ENCODE results near the gene CWF19L2.

- no peak for TF ChIP-seq CTCF (IDR thresholded peaks at IDR 0.05 in 2 of 3, conservative IDR thresholded peaks at IDR 0.05 in 1 of 3; ENCODE audit: borderline replicate concordance in 1 of 3, insufficient read depth in 1 of 3, low read depth in 2 of 3, low read length in 2 of 3)
- no peak for TF ChIP-seq POLR2A (IDR thresholded peaks at IDR 0.05; ENCODE audit: borderline replicate concordance, extremely low read depth, insufficient read depth, insufficient read length)
- TF ChIP-seq SP1 (IDR thresholded peaks at IDR 0.05; ENCODE audit: low read depth): no peak
- TF ChIP-seq MAX (IDR thresholded peaks at IDR 0.05): no peak
- TF ChIP-seq EZH2 (IDR thresholded peaks at IDR 0.05): no peak
Observed at GRCh38 chr11:107293677-107294344, 163.8 kb downstream of the CWF19L2 start.

All from HCT116 (cell line).